Activated T-cell treated with anti-CD3 and anti-CD28 coated beads, Interleukin-2, amount 50 U/mL, for 48 hours (primary cell): ENCODE data around the gene MPHOSPH6.
A peak's percentile ranks its signal among the peaks of the same experiment; 100 is the strongest.
"Not testable (repeated sequence)": the region's sequence is repeated elsewhere in the genome, so short reads cannot be mapped to it uniquely, and the experiment has no call there.

Source experiments
- DNase-seq, 2 experiments: peaks; one replicate each; pipeline ENCODE4 v3.0.0-alpha.2; 2020

Gene MPHOSPH6

GRCh38 chr16:82169861-82170845, at the start of gene MPHOSPH6:
MPHOSPH6 (minus strand) TSS chr16:82170224; CDS start chr16:82170175, 49 bp downstream.
- DNase-seq: peak; percentile 91 to 93

- no peak for DNase-seq
These were observed 49.3 kb upstream of the MPHOSPH6 start for GRCh38 chr16:82219298-82219697.

- DNase-seq: not testable (repeated sequence)
These were observed 39.3 kb upstream of the MPHOSPH6 start for GRCh38 chr16:82209314-82209713.

- no peak for DNase-seq
These were observed 33.2 kb upstream of the MPHOSPH6 start for GRCh38 chr16:82203198-82203597.

- no peak for DNase-seq
These were observed 31.9 kb upstream of the MPHOSPH6 start for GRCh38 chr16:82201926-82202325.

- no peak for DNase-seq
These were observed 31.3 kb upstream of the MPHOSPH6 start for GRCh38 chr16:82201351-82201750.

GRCh38 chr16:82199209-82199608, 29.2 kb upstream of the MPHOSPH6 start:
- no peak for DNase-seq

GRCh38 chr16:82197540-82198240, 27.7 kb upstream of the MPHOSPH6 start:
- no peak for DNase-seq

- no peak for DNase-seq
These were observed 26.0 kb upstream of the MPHOSPH6 start for GRCh38 chr16:82195917-82196494.

- no peak for DNase-seq
These were observed 24.1 kb upstream of the MPHOSPH6 start for GRCh38 chr16:82194086-82194485.

- DNase-seq: peak; percentile 50 to 51
These were observed 22.6 kb upstream of the MPHOSPH6 start for GRCh38 chr16:82192665-82193064.

- no peak for DNase-seq
These were observed 20.4 kb upstream of the MPHOSPH6 start for GRCh38 chr16:82190386-82190785.

- DNase-seq: no peak
These were observed 17.8 kb upstream of the MPHOSPH6 start for GRCh38 chr16:82187829-82188228.

- DNase-seq: no peak
These were observed 15.0 kb upstream of the MPHOSPH6 start for GRCh38 chr16:82185012-82185411.

- no peak for DNase-seq
These were observed 14.2 kb upstream of the MPHOSPH6 start for GRCh38 chr16:82184213-82184612.

GRCh38 chr16:82183004-82183397, 13.0 kb upstream of the MPHOSPH6 start:
- DNase-seq: no peak

- DNase-seq: no peak
These were observed 12.4 kb upstream of the MPHOSPH6 start for GRCh38 chr16:82182266-82183003.

- no peak for DNase-seq
These were observed 11.6 kb upstream of the MPHOSPH6 start for GRCh38 chr16:82181461-82182185.

GRCh38 chr16:82178352-82178751, 8.3 kb upstream of the MPHOSPH6 start:
- DNase-seq: no peak

GRCh38 chr16:82177555-82177954, 7.5 kb upstream of the MPHOSPH6 start:
- no peak for DNase-seq

GRCh38 chr16:82176204-82176603, 6.2 kb upstream of the MPHOSPH6 start:
- DNase-seq: no peak

GRCh38 chr16:82175627-82176026, 5.6 kb upstream of the MPHOSPH6 start:
- no peak for DNase-seq
